ENCODE measurements around the gene KLF7.

KLF7 gene

DNA sequence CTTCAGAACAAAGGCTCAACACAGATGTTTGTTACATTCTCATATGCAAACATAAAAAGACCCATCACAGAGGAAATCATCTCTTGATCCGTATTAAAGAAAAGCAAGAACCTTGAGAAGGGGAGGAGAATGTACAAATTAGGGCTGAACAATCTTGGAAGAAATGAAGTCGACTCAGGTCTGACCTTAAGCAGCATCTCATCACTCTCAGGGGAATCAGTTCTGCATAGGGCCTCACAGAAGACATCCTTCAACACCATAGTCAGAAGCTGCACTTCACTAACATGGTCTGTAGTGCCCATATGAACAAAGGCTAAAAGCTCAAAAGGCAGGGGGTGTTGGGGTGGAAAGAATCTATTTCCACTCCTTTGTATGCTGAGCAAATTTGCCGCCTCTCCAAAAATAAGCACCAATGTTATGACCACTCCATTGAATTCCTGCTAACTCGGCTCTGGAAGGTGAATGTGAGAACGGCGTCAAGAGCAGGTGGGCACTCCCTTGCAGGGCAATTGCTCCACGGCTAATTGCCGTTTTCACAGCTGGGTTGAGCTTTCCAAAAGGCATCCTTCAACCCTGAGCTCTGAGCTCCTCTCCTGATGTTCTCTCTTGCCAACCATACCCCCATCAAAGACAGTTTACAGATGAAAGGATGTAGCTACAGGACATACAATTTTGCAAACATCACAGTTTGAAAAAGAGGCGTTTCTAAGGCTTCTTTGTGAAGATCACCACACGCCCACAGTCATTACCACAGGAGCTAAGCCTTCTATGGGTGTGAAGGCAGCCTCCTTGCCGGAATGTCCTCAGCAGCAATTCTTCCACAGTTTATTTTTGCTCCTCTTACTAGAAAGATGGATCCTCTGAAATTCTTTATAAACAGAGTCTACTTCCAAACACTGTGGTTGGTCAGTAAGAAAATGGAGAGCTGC lies 10.0 kb downstream of the KLF7 start:
- no peak overlapping the region for H2AFZ ChIP-seq (ENCODE audit: low read depth, low read length, severe bottlenecking)
- TF ChIP-seq CTCF (IDR thresholded peaks at IDR 0.05; ENCODE audit: insufficient read depth, low read length, poor library complexity, severe bottlenecking) (no peak), EZH2phosphoT487 (conservative IDR thresholded peaks at IDR 0.05; ENCODE audit: low read length) (no peak)
- H3K4me2 ChIP-seq (ENCODE audit: low read depth, low read length, poor library complexity, severe bottlenecking): no peak overlapping the region
- no peaks in the 10 kb centered on the region for H3K9me2 ChIP-seq (replicated peaks; ENCODE audit: insufficient read depth, low read length)
- H4K20me1 ChIP-seq (ENCODE audit: low read depth, low read length): no peaks in the 10 kb centered on the region
- no peaks in the 10 kb centered on the region for H3K36me3 ChIP-seq (ENCODE audit: low read length)
- H3K9me3 ChIP-seq (ENCODE audit: insufficient read depth, low read length): no peaks in the 10 kb centered on the region
- H3F3A ChIP-seq (ENCODE audit: insufficient read depth): no peaks in the 10 kb centered on the region
- H3K79me2 ChIP-seq (ENCODE audit: insufficient read depth, low read length): no peaks in the 10 kb centered on the region
- H3K27ac ChIP-seq (ENCODE audit: low read depth, low read length): no peak overlapping the region
- H3K4me3 ChIP-seq (ENCODE audit: insufficient read depth, low read length, poor library complexity, severe bottlenecking): no peak overlapping the region
- H3K9ac ChIP-seq (ENCODE audit: low read length): no peak overlapping the region
- no peaks in the 10 kb centered on the region for H3K27me3 ChIP-seq (ENCODE audit: low read length)

DNA sequence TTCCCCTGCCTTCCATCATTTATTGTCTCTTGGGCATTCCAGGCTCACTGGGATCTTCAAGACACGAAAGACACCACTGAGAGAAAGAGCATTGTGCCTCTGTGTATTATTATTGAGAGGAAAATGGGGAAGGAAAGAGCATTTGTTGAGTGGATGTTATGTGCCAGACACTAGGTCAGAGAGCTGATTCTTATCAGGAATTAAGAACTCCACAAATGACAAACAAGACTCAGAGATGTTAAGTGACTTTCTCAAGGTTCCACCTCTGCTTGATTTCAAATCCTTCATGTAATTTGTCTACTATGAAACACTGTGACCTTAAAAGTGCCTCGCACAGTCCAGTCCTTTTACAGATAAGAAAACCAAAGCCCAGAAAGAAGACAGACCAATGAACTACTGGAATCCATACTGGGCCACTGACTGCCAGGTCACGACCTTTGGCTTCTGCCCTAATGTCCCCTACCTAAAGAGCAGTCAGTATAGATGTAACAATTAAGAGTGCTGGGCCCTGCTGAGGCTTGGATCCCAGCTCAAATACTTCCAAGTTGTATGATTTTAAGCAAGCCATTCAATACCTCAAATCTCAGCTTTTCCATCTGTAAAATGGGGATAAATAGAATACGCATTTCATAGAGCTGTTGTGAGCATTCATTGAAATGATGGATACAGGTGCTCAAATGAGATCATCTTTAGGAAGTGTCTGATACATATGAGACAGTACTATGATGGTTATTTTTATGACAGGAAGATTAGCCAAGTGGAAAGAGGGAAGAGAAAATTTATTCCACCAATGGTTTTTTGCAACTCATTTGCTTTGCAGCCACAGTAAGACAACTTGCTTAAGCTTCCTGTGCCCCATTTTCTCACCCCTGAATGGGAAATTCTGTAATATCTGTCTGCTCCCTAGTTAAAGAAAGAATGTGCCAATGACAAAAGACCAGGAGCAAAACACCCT lies 10.9 kb downstream of the KLF7 start:
- Histone ChIP-seq H3K9ac (ENCODE audit: low read length) (no peak overlapping the region), H4K20me1 (ENCODE audit: low read depth, low read length) (no peaks in the 10 kb centered on the region), H3K36me3 (ENCODE audit: low read length) (no peaks in the 10 kb centered on the region), H3K4me3 (ENCODE audit: insufficient read depth, low read length, poor library complexity, severe bottlenecking) (no peak overlapping the region), H2AFZ (ENCODE audit: low read depth, low read length, severe bottlenecking) (no peak overlapping the region), H3K79me2 (ENCODE audit: insufficient read depth, low read length) (no peaks in the 10 kb centered on the region), H3K4me2 (ENCODE audit: low read depth, low read length, poor library complexity, severe bottlenecking) (no peak overlapping the region), H3K9me3 (ENCODE audit: insufficient read depth, low read length) (no peaks in the 10 kb centered on the region), H3K9me2 (replicated peaks; ENCODE audit: insufficient read depth, low read length) (no peaks in the 10 kb centered on the region), H3K27ac (ENCODE audit: low read depth, low read length) (no peak overlapping the region), H3K27me3 (ENCODE audit: low read length) (no peaks in the 10 kb centered on the region), H3F3A (ENCODE audit: insufficient read depth) (no peaks in the 10 kb centered on the region)
- TF ChIP-seq CTCF (IDR thresholded peaks at IDR 0.05; ENCODE audit: insufficient read depth, low read length, poor library complexity, severe bottlenecking) (no peak), EZH2phosphoT487 (conservative IDR thresholded peaks at IDR 0.05; ENCODE audit: low read length) (no peak)

GRCh38 chr2:207153266-207153975 lies 12.3 kb downstream of the KLF7 start:
- H3K27me3 ChIP-seq (ENCODE audit: low read length): no peaks in the 10 kb centered on the region
- no peaks in the 10 kb centered on the region for H3K9me3 ChIP-seq (ENCODE audit: insufficient read depth, low read length)
- H3K79me2 ChIP-seq (ENCODE audit: insufficient read depth, low read length): no peaks in the 10 kb centered on the region
- no peak overlapping the region for H2AFZ ChIP-seq (ENCODE audit: low read depth, low read length, severe bottlenecking)
- no peak overlapping the region for H3K4me3 ChIP-seq (ENCODE audit: insufficient read depth, low read length, poor library complexity, severe bottlenecking)
- no peak overlapping the region for H3K4me2 ChIP-seq (ENCODE audit: low read depth, low read length, poor library complexity, severe bottlenecking)
- H3K36me3 ChIP-seq (ENCODE audit: low read length): no peaks in the 10 kb centered on the region
- no peak for TF ChIP-seq CTCF (IDR thresholded peaks at IDR 0.05; ENCODE audit: insufficient read depth, low read length, poor library complexity, severe bottlenecking)
- TF ChIP-seq EZH2phosphoT487 (conservative IDR thresholded peaks at IDR 0.05; ENCODE audit: low read length): no peak
- no peaks in the 10 kb centered on the region for H3K9me2 ChIP-seq (replicated peaks; ENCODE audit: insufficient read depth, low read length)
- H3F3A ChIP-seq (ENCODE audit: insufficient read depth): no peaks in the 10 kb centered on the region
- no peaks in the 10 kb centered on the region for H4K20me1 ChIP-seq (ENCODE audit: low read depth, low read length)
- H3K9ac ChIP-seq (ENCODE audit: low read length): no peak overlapping the region
- no peak overlapping the region for H3K27ac ChIP-seq (ENCODE audit: low read depth, low read length)
